ENCODE results near the gene KIFC3.

The KIFC3 gene

DNA sequence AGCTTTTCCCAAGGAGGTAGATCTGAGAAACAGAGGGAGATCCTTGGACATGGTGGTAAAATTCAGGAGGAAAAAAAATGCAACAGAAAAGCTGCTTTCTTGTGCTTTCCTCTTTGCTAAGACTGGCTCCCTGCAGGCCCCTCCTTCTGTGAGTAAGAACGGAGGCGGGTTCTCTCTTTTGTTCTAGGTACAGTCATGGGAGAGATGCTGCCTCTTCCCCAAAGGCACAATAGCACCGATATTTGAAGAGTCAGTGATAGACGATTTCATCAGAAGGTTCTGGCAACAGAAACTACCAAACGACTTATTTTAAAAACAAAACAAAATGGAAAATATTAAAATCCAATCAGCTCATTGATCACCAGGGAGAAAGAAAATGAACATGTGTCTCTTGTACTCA, 32.6 kb upstream of the KIFC3 start:
- in situ Hi-C loops (cut with HindIII; ENCODE audit: low pct_unique_long_range_greater_than_20kb, low sequenced_read_pairs) = no loop called here
- no peak for TF ChIP-seq JUND (IDR thresholded peaks at IDR 0.05; ENCODE audit: low read depth)
- no peak for DNase-seq (ENCODE audit: low read depth in 1 of 2, low spot score in 1 of 2)

DNA sequence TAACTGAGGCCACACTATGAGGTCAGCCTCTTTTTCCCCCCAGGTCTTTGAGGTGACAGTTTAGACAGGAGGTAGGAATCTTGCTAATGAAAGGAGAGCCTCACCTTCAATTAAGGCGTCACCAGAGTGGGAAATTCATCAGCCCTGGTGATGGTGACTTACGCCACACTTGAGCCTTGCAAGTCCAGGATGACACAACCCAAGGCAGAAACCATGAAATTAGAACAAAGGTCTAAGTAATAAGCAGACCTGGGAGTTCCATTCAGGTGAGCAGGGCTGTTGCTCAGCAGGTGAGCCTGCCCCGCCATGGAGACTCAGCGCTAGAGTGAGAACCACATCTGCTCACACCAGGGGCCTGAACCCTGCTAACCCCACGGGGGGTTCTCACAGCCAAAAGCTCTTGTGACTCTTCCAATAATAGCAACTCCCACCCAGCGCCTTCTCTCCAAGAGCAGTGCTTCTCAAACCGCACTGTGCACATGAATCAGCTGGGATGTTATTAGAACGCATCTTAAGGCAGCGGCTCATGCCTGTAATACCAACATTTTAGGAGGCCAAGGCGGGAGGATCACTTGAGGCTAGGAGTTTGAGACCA, 28.7 kb upstream of the KIFC3 start:
- in situ Hi-C loops (cut with HindIII; ENCODE audit: low pct_unique_long_range_greater_than_20kb, low sequenced_read_pairs) = no loop called here
- no peak for DNase-seq (ENCODE audit: low read depth in 1 of 2, low spot score in 1 of 2)
- no peak for TF ChIP-seq JUND (IDR thresholded peaks at IDR 0.05; ENCODE audit: low read depth)

DNA sequence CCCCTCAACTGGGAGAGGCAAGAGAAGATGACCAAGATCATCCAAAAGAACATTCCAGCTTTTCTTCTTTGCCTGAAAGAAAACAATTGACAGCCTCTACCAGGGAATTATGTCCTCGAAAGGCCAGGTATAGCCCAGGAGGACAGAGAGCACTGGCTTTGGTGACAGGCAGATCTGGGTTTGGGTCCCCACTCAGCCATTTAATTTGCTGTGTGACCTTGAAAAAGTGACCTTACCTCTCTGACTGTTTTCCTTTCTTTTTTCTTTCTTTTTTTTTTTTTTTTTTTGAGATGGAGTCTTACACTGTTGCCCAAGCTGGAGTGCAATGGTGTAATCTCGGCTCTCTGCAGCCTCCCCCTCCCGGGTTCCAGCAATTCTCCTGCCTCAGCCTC, 27.7 kb upstream of the KIFC3 start:
- in situ Hi-C loops (cut with HindIII; ENCODE audit: low pct_unique_long_range_greater_than_20kb, low sequenced_read_pairs) = no loop called here
- TF ChIP-seq JUND (IDR thresholded peaks at IDR 0.05; ENCODE audit: low read depth) = no peak
- DNase-seq (ENCODE audit: low read depth in 1 of 2, low spot score in 1 of 2) = no peak

DNA sequence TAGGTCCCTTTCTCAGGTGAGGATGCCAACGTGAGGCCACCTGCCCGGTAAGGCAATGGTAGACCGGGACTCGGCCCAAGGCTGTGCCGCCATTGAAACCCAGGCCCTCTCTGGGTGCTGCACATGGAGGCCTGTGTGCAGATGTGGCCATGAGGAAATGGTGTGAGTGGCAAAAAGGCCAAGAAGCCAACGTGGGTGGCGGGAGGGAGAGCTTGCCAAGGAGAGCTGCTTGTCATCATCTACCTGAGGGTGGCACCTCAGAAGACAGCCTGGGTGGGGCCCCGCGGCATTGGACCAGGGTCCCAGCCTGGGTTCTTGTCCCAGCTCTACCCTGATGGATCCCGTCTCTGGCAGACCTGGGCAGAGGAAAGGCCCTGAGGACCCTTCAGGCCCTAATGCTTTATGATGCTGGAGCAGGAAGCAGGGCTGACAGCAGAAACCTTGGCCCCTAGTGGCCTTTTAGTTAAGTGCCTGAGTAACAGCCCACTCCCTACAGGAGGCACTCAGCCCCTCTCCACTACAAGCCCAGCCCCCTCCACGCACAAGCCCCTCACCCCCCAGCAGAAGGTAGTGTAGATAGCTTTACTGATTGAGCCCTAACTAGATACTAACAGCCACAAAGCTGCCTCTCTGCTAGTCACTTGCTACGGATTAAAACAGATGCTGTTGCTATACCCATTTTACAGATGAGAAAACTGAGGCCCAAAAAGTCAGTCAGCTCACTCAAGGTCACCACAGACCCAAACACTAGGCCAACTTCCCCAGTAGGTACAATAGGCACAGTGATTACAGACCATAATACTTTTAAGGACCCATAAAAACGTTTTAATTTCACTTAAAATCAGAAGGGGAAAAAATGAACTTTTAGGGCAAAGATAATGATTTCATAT, 26.2 kb upstream of the KIFC3 start:
- no peak for TF ChIP-seq JUND (IDR thresholded peaks at IDR 0.05; ENCODE audit: low read depth)
- in situ Hi-C loops (cut with HindIII; ENCODE audit: low pct_unique_long_range_greater_than_20kb, low sequenced_read_pairs) = no loop called here
- DNase-seq (ENCODE audit: low read depth in 1 of 2, low spot score in 1 of 2) = no peak

DNA sequence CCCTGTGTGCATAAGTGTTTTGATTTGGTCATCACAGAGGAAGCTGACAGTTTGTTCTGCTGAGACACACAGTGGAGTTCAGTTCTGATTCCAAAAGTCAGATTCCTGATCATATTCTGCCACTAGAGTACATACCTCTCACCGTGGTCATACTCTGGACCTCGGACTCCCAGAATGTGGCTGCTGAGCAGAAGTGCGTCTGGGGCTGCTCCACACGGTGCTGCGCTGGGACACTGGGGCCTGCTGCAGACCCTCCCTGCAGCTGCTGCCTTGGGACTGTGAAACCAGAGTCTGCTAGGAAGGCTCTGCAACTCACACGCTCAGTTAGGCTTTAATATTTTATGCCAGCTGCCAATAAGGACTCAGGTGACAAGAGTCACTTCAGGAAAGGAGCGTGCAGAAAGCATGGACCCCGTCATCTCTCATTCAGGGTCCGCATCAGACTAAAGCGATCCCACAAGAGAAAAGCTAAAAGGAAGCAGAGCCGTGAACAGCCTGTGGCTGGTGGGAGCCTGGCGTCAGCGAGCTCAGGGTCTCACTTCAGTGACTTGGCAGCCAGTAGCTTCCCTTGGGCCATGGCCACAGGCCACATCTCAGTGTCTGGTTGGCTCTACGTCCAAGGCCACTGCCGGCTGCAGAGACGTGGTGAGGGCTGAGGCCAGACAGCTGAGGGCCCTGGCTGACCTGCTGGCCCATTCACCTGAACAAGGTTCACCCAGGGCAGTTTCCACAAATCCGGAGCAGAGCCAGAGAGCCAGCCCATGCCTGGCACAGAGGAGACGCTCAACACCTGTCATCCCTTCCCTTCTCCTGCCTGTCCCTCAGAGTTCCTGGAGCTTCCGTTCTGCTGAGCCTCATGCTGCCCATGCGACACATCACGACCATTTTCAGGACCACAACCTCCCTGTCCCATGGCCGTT, 24.7 kb upstream of the KIFC3 start:
- in situ Hi-C loops (cut with HindIII; ENCODE audit: low pct_unique_long_range_greater_than_20kb, low sequenced_read_pairs) = no loop called here
- DNase-seq (ENCODE audit: low read depth in 1 of 2, low spot score in 1 of 2) = no peak
- no peak for TF ChIP-seq JUND (IDR thresholded peaks at IDR 0.05; ENCODE audit: low read depth)

DNA sequence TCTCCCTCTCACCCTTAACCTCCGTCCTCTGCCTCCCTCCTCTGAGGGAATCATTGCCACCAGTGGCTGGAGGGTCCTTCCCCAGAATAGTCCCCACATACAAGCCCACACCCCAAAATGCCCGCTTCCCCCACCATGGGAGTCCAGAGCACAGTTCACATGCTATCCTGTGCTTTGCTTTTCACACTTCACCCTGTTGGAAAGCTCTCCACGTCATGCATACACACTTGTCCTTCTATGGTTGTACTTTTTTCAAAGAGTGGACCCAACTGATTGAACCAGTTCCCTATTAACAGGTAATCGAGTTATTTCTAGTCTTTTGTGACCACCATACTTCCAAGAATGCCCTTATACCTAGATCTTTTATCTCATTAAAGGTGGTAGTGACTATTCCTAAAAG, 23.8 kb upstream of the KIFC3 start:
- in situ Hi-C loops (cut with HindIII; ENCODE audit: low pct_unique_long_range_greater_than_20kb, low sequenced_read_pairs) = no loop called here
- TF ChIP-seq JUND (IDR thresholded peaks at IDR 0.05; ENCODE audit: low read depth) = no peak
- DNase-seq (ENCODE audit: low read depth in 1 of 2, low spot score in 1 of 2) = no peak

DNA sequence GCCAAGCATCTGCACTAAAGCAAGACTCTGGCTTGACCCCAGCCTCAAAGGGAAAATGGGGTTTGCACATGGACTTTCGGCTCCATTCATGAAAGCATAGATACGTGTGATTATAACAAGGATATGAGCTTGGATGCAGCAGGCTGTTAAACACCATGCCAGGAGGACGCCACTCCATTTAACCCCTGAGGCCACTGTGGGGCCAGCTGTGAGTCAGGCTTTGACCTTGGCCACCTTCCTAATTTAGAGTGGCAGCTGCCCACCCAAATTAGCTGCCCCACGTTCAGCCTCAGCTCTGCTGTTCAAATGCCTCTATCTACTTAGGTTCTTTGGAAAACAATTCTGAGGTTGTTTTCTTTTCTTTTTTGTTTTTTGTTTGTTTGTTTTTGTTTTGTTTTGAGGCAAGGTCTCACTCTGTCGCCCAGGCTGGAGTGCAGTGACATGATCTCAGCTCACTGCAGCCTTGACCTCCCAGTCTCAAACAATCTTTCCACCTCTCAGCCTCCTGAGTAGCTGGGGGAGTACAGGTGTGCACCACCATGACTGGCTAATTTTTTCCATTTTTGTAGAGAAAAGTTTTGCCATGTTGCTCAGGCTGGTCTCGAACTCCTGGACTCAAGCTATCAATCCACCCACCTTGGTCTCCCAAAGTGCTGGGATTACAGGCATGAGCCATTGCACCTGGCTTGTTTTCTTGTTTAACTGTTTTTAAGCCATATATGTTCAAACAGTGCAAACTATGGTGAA, 23.2 kb upstream of the KIFC3 start:
- in situ Hi-C loops (cut with HindIII; ENCODE audit: low pct_unique_long_range_greater_than_20kb, low sequenced_read_pairs) = no loop called here
- DNase-seq (ENCODE audit: low read depth in 1 of 2, low spot score in 1 of 2) = no peak
- no peak for TF ChIP-seq JUND (IDR thresholded peaks at IDR 0.05; ENCODE audit: low read depth)

DNA sequence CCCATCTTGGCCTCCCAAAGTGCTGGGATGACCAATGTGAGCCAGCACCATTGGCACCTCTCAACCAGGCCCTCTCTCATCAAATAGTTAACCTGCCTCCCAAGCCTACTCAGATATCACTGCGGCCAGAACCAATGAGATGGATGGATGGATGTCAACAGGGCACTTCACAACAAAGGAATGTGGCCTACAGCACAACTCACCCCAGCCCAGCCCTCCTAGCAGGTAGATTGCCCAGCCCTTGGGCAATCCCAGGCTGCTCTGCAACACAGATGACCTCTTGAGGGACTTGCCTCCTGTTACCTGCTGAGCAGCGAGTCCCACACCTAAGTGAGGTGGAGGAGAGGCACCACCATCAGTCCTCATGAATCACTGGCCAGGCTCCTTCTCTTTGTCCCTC, 22.6 kb upstream of the KIFC3 start:
- in situ Hi-C loops (cut with HindIII; ENCODE audit: low pct_unique_long_range_greater_than_20kb, low sequenced_read_pairs) = no loop called here
- TF ChIP-seq JUND (IDR thresholded peaks at IDR 0.05; ENCODE audit: low read depth) = no peak
- DNase-seq (ENCODE audit: low read depth in 1 of 2, low spot score in 1 of 2) = peak in 1 of 2 experiments; percentile 25

DNA sequence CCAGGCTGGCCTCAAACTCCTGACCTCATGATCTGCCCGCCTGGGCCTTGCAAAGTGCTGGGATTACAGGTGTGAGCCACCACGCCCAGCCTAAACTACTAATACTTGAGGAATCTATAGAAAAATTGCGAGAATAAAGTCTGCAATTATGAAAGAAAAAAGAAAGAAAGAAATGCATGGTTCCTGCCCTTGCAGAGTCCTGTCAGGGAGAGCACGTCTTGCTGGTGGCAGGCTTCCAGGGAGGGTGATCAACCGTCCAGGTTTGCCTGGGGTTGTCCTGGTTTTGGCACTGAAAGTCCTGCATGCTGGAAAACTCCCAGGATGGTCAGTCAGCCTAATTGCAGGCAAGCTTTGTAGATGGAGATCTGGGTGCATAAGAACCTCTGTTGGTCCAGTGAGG, 21.5 kb upstream of the KIFC3 start:
- no peak for TF ChIP-seq JUND (IDR thresholded peaks at IDR 0.05; ENCODE audit: low read depth)
- peak in 1 of 2 experiments; percentile 64 for DNase-seq (ENCODE audit: low read depth in 1 of 2, low spot score in 1 of 2)
- in situ Hi-C loops (cut with HindIII; ENCODE audit: low pct_unique_long_range_greater_than_20kb, low sequenced_read_pairs) = no loop called here

DNA sequence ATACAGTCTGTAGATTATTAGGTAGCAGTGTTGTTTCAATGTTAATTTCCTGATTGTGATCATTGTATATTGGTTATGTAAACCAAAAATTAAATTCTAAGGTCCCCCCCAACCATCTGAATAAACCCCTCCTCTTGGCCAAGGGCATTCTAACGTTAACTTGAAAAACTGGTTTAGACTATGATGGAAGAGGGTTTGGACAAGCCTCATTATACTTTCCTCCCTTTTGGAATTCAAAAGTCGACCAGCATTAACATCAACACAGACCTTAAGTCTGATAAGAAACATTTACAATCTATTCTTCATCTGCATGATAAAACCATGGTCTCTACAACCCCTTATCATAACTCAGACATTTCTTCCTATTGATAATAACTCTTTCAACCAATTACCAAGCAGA, 20.6 kb upstream of the KIFC3 start:
- in situ Hi-C loops (cut with HindIII; ENCODE audit: low pct_unique_long_range_greater_than_20kb, low sequenced_read_pairs) = no loop called here
- no peak for DNase-seq (ENCODE audit: low read depth in 1 of 2, low spot score in 1 of 2)
- no peak for TF ChIP-seq JUND (IDR thresholded peaks at IDR 0.05; ENCODE audit: low read depth)

DNA sequence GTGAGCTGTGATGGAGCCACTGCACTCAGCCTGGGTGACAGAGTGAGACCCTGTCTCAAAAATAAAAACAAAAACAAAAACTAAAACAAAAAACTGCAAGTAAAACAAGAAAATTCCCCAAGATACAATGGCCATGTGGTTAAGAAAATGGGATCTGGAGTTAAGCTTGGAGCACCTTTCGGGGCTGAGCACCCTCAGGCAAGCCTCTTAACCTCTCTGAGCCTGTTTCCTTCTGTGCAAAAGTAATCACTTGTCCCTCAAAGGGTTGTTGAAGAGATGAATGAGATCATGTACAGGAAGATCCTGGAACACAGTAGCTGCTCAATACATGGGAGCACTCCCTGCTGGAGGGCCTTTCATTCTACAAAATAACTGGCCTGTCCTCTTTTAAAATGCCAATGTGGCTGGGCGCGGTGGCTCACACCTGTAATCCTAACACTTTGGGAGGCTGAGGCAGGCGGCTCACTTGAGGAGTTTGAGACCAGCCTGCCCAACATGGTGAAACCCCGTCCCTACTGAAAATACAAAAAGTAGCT, 19.8 kb upstream of the KIFC3 start:
- DNase-seq (ENCODE audit: low read depth in 1 of 2, low spot score in 1 of 2) = no peak
- in situ Hi-C loops (cut with HindIII; ENCODE audit: low pct_unique_long_range_greater_than_20kb, low sequenced_read_pairs) = no loop called here
- no peak for TF ChIP-seq JUND (IDR thresholded peaks at IDR 0.05; ENCODE audit: low read depth)

Measured in T47D (cell line).